ENCODE results near the gene ASB4. TPM values are rescaled to one million over a fixed set of nuclear protein-coding genes. Genes with fewer than 3 reads are reported as not detected.

Gene ASB4
- total RNA-seq, 1 experiment from 2014 or later = not detected

- H3K9me3 ChIP-seq (ENCODE audit: low read depth, low read length, poor library complexity, severe bottlenecking) = no peaks in the 10 kb centered on the region
- H3K27ac ChIP-seq (ENCODE audit: low read depth, low read length, poor library complexity, severe bottlenecking) = no peak overlapping the region
- H3K27me3 ChIP-seq (replicated peaks; ENCODE audit: insufficient read depth, low read depth, low read length, poor library complexity) = peaks cover 10% of the 10 kb centered on the region
- intact Hi-C loops (cut with micrococcal nuclease; ENCODE audit: unreplicated experiment) = no loop called here
- CTCF ChIA-PET = no interaction called here
- no peaks in the 10 kb centered on the region for H3K4me1 ChIP-seq (ENCODE audit: insufficient read depth, low read length, poor library complexity, severe bottlenecking)
- no peak overlapping the region for H3K4me3 ChIP-seq (ENCODE audit: low read depth, low read length, poor library complexity, severe bottlenecking)
- TF ChIP-seq EZH2 (IDR thresholded peaks at IDR 0.05; ENCODE audit: borderline replicate concordance, low read depth, low read length, poor library complexity, severe bottlenecking) (no peak), CTCF (conservative IDR thresholded peaks at IDR 0.05; ENCODE audit: low read depth, low read length) (no peak)
- no TSS peak for BruUV-seq (replicated peaks)
- no peak for DNase-seq (ENCODE audit: low spot score)
- H3K36me3 ChIP-seq (ENCODE audit: insufficient read depth, low read length, poor library complexity, severe bottlenecking) = no peaks in the 10 kb centered on the region
- POLR2A ChIA-PET (ENCODE audit: low non-redundant PET) = no interaction called here
Observed at GRCh38 chr7:95531605-95532219, 46.0 kb downstream of the ASB4 start.

- H3K27ac ChIP-seq (ENCODE audit: low read depth, low read length, poor library complexity, severe bottlenecking) = no peak overlapping the region
- peaks cover 10% of the 10 kb centered on the region for H3K27me3 ChIP-seq (replicated peaks; ENCODE audit: insufficient read depth, low read depth, low read length, poor library complexity)
- POLR2A ChIA-PET (ENCODE audit: low non-redundant PET) = interaction anchor here (0.6 kb wide), 1 partner anchor 1168 kb away, joined by 3 read pairs; no protein-coding TSS in a partner anchor
- no peaks in the 10 kb centered on the region for H3K9me3 ChIP-seq (ENCODE audit: low read depth, low read length, poor library complexity, severe bottlenecking)
- TF ChIP-seq EZH2 (IDR thresholded peaks at IDR 0.05; ENCODE audit: borderline replicate concordance, low read depth, low read length, poor library complexity, severe bottlenecking) = no peak
- no peak for TF ChIP-seq CTCF (conservative IDR thresholded peaks at IDR 0.05; ENCODE audit: low read depth, low read length)
- no peaks in the 10 kb centered on the region for H3K36me3 ChIP-seq (ENCODE audit: insufficient read depth, low read length, poor library complexity, severe bottlenecking)
- no peak overlapping the region for H3K4me3 ChIP-seq (ENCODE audit: low read depth, low read length, poor library complexity, severe bottlenecking)
- no TSS peak for BruUV-seq (replicated peaks)
- no peaks in the 10 kb centered on the region for H3K4me1 ChIP-seq (ENCODE audit: insufficient read depth, low read length, poor library complexity, severe bottlenecking)
- CTCF ChIA-PET = no interaction called here
- DNase-seq (ENCODE audit: low spot score) = no peak
- intact Hi-C loops (cut with micrococcal nuclease; ENCODE audit: unreplicated experiment) = no loop called here
Observed at GRCh38 chr7:95534796-95535195, 49.1 kb downstream of the ASB4 start.

- H3K27me3 ChIP-seq (replicated peaks; ENCODE audit: insufficient read depth, low read depth, low read length, poor library complexity) = peaks cover 16% of the 10 kb centered on the region
- intact Hi-C loops (cut with micrococcal nuclease; ENCODE audit: unreplicated experiment) = no loop called here
- H3K4me3 ChIP-seq (ENCODE audit: low read depth, low read length, poor library complexity, severe bottlenecking) = no peak overlapping the region
- ChIA-PET POLR2A (ENCODE audit: low non-redundant PET) (no interaction called here), CTCF (no interaction called here)
- H3K9me3 ChIP-seq (ENCODE audit: low read depth, low read length, poor library complexity, severe bottlenecking) = no peaks in the 10 kb centered on the region
- no peak for DNase-seq (ENCODE audit: low spot score)
- no peak overlapping the region for H3K27ac ChIP-seq (ENCODE audit: low read depth, low read length, poor library complexity, severe bottlenecking)
- BruUV-seq (replicated peaks) = no TSS peak
- no peaks in the 10 kb centered on the region for H3K4me1 ChIP-seq (ENCODE audit: insufficient read depth, low read length, poor library complexity, severe bottlenecking)
- no peaks in the 10 kb centered on the region for H3K36me3 ChIP-seq (ENCODE audit: insufficient read depth, low read length, poor library complexity, severe bottlenecking)
- TF ChIP-seq EZH2 (IDR thresholded peaks at IDR 0.05; ENCODE audit: borderline replicate concordance, low read depth, low read length, poor library complexity, severe bottlenecking) (no peak), CTCF (conservative IDR thresholded peaks at IDR 0.05; ENCODE audit: low read depth, low read length) (no peak)
Observed at GRCh38 chr7:95535662-95536061, 49.9 kb downstream of the ASB4 start.

Data from A673 (cell line).